Nephron progenitor cell (in vitro differentiated cells): ENCODE results near the gene UBE2H.

ENCODE experiments used
- DNase-seq: peaks from one replicate; pipeline ENCODE4 v3.0.0; 2021
- H3K27ac Mint-ChIP-seq: 2 replicates; pipeline ENCODE4 v1.8.0; 2021; ENCODE audit warnings: mild to moderate bottlenecking, moderate library complexity, mixed read lengths
- H3K27me3 Mint-ChIP-seq: 2 replicates; pipeline ENCODE4 v1.8.0; 2021; ENCODE audit warnings: mild to moderate bottlenecking, low read depth, mixed read lengths; ENCODE audit not compliant: poor library complexity
- H3K36me3 Mint-ChIP-seq: 2 replicates; pipeline ENCODE4 v1.8.0; 2021; ENCODE audit warnings: low read depth, mixed read lengths
- H3K4me1 Mint-ChIP-seq: 2 replicates; pipeline ENCODE4 v1.8.0; 2021; ENCODE audit warnings: mixed read lengths
- H3K4me3 Mint-ChIP-seq: 2 replicates; pipeline ENCODE4 v1.8.0; 2021; ENCODE audit warnings: mild to moderate bottlenecking, moderate library complexity, mixed read lengths
- H3K9me3 Mint-ChIP-seq: 2 replicates; pipeline ENCODE4 v1.8.0; 2021; ENCODE audit warnings: mild to moderate bottlenecking, moderate library complexity, mixed read lengths
- CTCF ChIP-seq: fragments of 200-600 bp; sonication (generic); IDR thresholded peaks from 2 replicates; pipeline ENCODE4 v1.5.0; 2021; ENCODE audit warnings: antibody characterized with exemption

The UBE2H gene

GRCh38 chr7:129789652-129790051, 163.1 kb downstream of the UBE2H start:
- no peak for TF ChIP-seq CTCF
- Mint-ChIP-seq H3K36me3 (no peaks in the 10 kb centered on the region), H3K9me3 (no peaks in the 10 kb centered on the region), H3K4me1 (peaks cover 48% of the 10 kb centered on the region), H3K27me3 (peaks cover 33% of the 10 kb centered on the region), H3K27ac (no peak overlapping the region), H3K4me3 (no peak overlapping the region)
- no peak for DNase-seq

GRCh38 chr7:129789000-129789399, 163.8 kb downstream of the UBE2H start:
- H3K36me3 Mint-ChIP-seq: no peaks in the 10 kb centered on the region
- peak; percentile 56 for DNase-seq
- H3K4me1 Mint-ChIP-seq: peaks cover 48% of the 10 kb centered on the region
- peaks cover 40% of the 10 kb centered on the region for H3K27me3 Mint-ChIP-seq
- no peak for TF ChIP-seq CTCF
- H3K9me3 Mint-ChIP-seq: no peaks in the 10 kb centered on the region
- peak overlapping the region; percentile 16 for H3K4me3 Mint-ChIP-seq
- H3K27ac Mint-ChIP-seq: no peak overlapping the region

- H3K4me3 Mint-ChIP-seq: peak overlapping the region; percentile 52
- TF ChIP-seq CTCF: no peak
- DNase-seq: no peak
- peaks cover 60% of the 10 kb centered on the region for H3K27me3 Mint-ChIP-seq
- H3K27ac Mint-ChIP-seq: no peak overlapping the region
- H3K4me1 Mint-ChIP-seq: peaks cover 63% of the 10 kb centered on the region
- H3K9me3 Mint-ChIP-seq: peaks cover 3% of the 10 kb centered on the region
- H3K36me3 Mint-ChIP-seq: no peaks in the 10 kb centered on the region
Measured at GRCh38 chr7:129786825-129787563, 165.8 kb downstream of the UBE2H start.

- peak overlapping the region; percentile 61 for H3K4me3 Mint-ChIP-seq
- TF ChIP-seq CTCF: no peak
- DNase-seq: peak; percentile 51
- H3K27me3 Mint-ChIP-seq: peaks cover 71% of the 10 kb centered on the region
- no peak overlapping the region for H3K27ac Mint-ChIP-seq
- H3K4me1 Mint-ChIP-seq: peaks cover 69% of the 10 kb centered on the region
- H3K9me3 Mint-ChIP-seq: peaks cover 3% of the 10 kb centered on the region
- H3K36me3 Mint-ChIP-seq: no peaks in the 10 kb centered on the region
Measured at GRCh38 chr7:129785685-129786514, 166.9 kb downstream of the UBE2H start.

GRCh38 chr7:129784783-129785684, 167.7 kb downstream of the UBE2H start:
- DNase-seq: no peak
- H3K9me3 Mint-ChIP-seq: peaks cover 3% of the 10 kb centered on the region
- no peak for TF ChIP-seq CTCF
- peaks cover 67% of the 10 kb centered on the region for H3K4me1 Mint-ChIP-seq
- peaks cover 77% of the 10 kb centered on the region for H3K27me3 Mint-ChIP-seq
- H3K36me3 Mint-ChIP-seq: no peaks in the 10 kb centered on the region
- peak overlapping the region; percentile 61 for H3K4me3 Mint-ChIP-seq
- H3K27ac Mint-ChIP-seq: no peak overlapping the region
